K562 (cell line): ENCODE data around the gene IL12A.

ENCODE experiments used
- EZH2 ChIP-seq: IDR thresholded peaks from 2 replicates; pipeline ENCODE4 v1.6.1; 2012; ENCODE audit warnings: low read depth, mild to moderate bottlenecking, inconsistent platforms, low read length, borderline replicate concordance
- GABPA ChIP-seq: fragments of 200-800 bp; sonication (Bioruptor generic); conservative IDR thresholded peaks from 2 replicates; pipeline ENCODE4 v1.6.1; 2016; ENCODE audit warnings: low read depth, missing genetic modification characterization, missing compliant biosample characterization

DNA sequence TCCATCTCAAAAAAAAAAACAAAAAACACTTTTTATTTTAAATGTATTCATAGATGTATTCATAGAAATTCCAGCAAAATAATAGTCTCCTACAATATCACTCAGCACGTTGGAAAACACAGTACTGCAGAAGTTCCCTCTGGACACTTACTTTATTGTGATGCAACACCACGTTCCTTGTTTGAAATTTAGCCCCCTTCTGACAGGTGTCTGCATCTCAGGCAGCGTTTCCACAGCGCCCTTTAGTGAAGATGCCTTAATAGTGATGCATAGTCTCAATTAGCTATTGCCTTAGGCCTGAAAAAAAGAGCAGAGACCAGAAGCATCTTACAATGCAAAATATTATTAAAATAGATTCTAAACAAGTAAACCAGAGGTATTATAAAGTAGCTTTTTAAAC, 20.3 kb downstream of the IL12A start:
- TF ChIP-seq EZH2 (no peak), GABPA (tag) (no peak)
